ENCODE results near the gene MN1.
A peak's percentile ranks its signal among the peaks of the same experiment; 100 is the strongest.

GRCh38 chr22:27718186-27719035 is 83.1 kb downstream of the MN1 start:
- TF ChIP-seq JUND (IDR thresholded peaks at IDR 0.05; ENCODE audit: low read length) (peak; percentile 66; the same call in 1 of the 2 replicates), TAF7 (optimal IDR thresholded peaks at IDR 0.05; ENCODE audit: borderline replicate concordance, low read depth, low read length) (no peak)
